Heart right ventricle (tissue), 16 donors: Measurements from ENCODE around the gene POLK. TPM values are rescaled to one million over a fixed set of nuclear protein-coding genes. Genes with fewer than 3 reads are reported as not detected.
A peak's percentile ranks its signal among the peaks of the same experiment; 100 is the strongest.

Experiments used
- ATAC-seq, 8 donors: fragments of 200-7000 bp; cut with Tn5 transposase; one replicate each; pipeline ENCODE4 v1.9.1; 2020; ENCODE audit warnings: mild to moderate bottlenecking in 8 of 8, moderate library complexity in 8 of 8, moderate number of reproducible peaks in 1 of 8
- DNase-seq, 2 donors: peaks; one replicate each; pipeline ENCODE4 v3.0.0-alpha.2; 2020
- H3K27ac ChIP-seq, 10 donors: fragments of 200-600 bp; sonication (generic) in 2 of 10; one replicate each; pipeline versions ENCODE4 v1.5.0 to v1.8.0; 2020 to 2022; ENCODE audit warnings: mild to moderate bottlenecking in 3 of 10
- H3K27me3 ChIP-seq, 7 donors: fragments of 200-600 bp; one replicate each; pipeline ENCODE4 v1.8.0; 2021 to 2022; ENCODE audit warnings: mild to moderate bottlenecking in 2 of 7
- H3K36me3 ChIP-seq, 9 donors: fragments of 200-600 bp; sonication (generic) in 1 of 9; one replicate each; pipeline versions ENCODE4 v1.5.0 to v1.8.0; 2020 to 2022; ENCODE audit warnings: mild to moderate bottlenecking in 2 of 9
- H3K4me1 ChIP-seq, 9 donors: fragments of 200-600 bp; sonication (generic) in 1 of 9; one replicate each; pipeline versions ENCODE4 v1.5.0 to v1.8.0; 2020 to 2022; ENCODE audit warnings: mild to moderate bottlenecking in 4 of 9
- H3K4me3 ChIP-seq, 10 donors: fragments of 200-600 bp; sonication (generic) in 2 of 10; one replicate each; pipeline versions ENCODE4 v1.5.0 to v1.8.0; 2020 to 2022; ENCODE audit warnings: mild to moderate bottlenecking in 7 of 10, moderate library complexity in 2 of 10
- H3K9me3 ChIP-seq, 11 donors: fragments of 200-600 bp in 10 of 11; sonication (generic) in 2 of 11; one replicate each; pipeline versions ENCODE4 v1.5.0 to v1.8.0; 2013 to 2022; ENCODE audit warnings: mild to moderate bottlenecking in 2 of 11, control low read depth in 1 of 11, moderate library complexity in 1 of 11
- WGBS, 2 donors: extraction: QIAGEN DNeasy Blood & Tissue Kit; methylation state at CpG; one replicate each; pipeline ENCODE4 v1.1.7; 2013; ENCODE audit warnings: inconsistent platforms in 1 of 2; 5-methylcytosine and 5-hydroxymethylcytosine counted together
- intact Hi-C, 10 donors: fragments of 100-400 bp; cut with DNase I; formaldehyde crosslinking; loops; one replicate each; pipeline versions ENCODE4 v1.11.1 to v1.14.2; 2022
- long read RNA-seq, 3 donors: library from polyadenylated mRNA; unstranded; transcript quantifications; one replicate each; pipeline ENCODE4 v2.0.0, GENCODE V29; 2020 to 2021
- polyA plus RNA-seq, 2 donors: library from polyadenylated mRNA; stranded (reverse); fragments of 200-250 nt; gene quantifications; one replicate each; pipeline ENCODE4 v1.2.3, GENCODE V29; 2013
- total RNA-seq, 10 donors: library from RNA; stranded (reverse); fragmentation: NEBNext Ultra II Directional in 3 of 10; extraction: Animal tissue kit (Norgen Biotek cat#: 25700) in 3 of 10; gene quantifications; one replicate each; pipeline versions ENCODE4 v1.2.1 to v1.2.4, GENCODE V29; 2021 to 2023
- TF ChIP-seq, protein P1 (sequence below), 9 donors: fragments of 200-600 bp; sonication (generic) in 2 of 9; IDR thresholded peaks; one replicate each; pipeline versions ENCODE4 v1.5.0 to v1.8.0; 2021 to 2022; ENCODE audit warnings: antibody characterized with exemption in 9 of 9, mild to moderate bottlenecking in 5 of 9, moderate library complexity in 1 of 9
- donor health status: Arrhythmogenic right ventricular cardiomyopathy.
- donor health status: ischemic (EF 13 %, LVEDD 7.1; RV severe dilation, severe dysfunction).
- donor health status: healthy with polysubstance abuse.
- donor health status: DM: no; HTN: yes; CAD: no.
- donor health status: DM: no; HTN: no; CAD: no.
- donor health status: ischemic (EF 25% LVEDD 6.9; RV normal size, moderate dysfunction).
- donor health status: ischemic (EF 25% LVEDD 5.7; RV mildly dilated, moderate dysfunction).
- donor health status: healthy.
- donor health status: DM: yes; HTN: yes; CAD: no.
- donor health status: Ischemic cardiomyopathy.
- donor health status: ischemic (EF 35%, LVEDD 5.7; RV mildly dilated, moderate dysfunction).
- donor health status: nonischemic (EF 11% LVEDD 7.7; RV severe dilation, severe dysfunction).
- donor health status: DM: yes; HTN: yes; CAD: no.
- donor health status: PGD.
- donor health status: ischemic (EF 29% LVEDD 5.4; RV normal size, mild dysfunction).
- donor health status: nonischemic (EF 23%, LVEDD 6.1; RV moderate dilation, normal function).

The POLK gene
- total RNA-seq (10 to 100 TPM; 18.4 to 27.2 (median 23.8) TPM), polyA plus RNA-seq (1 to 10 TPM; 4.0 to 6.6 TPM)
- long read RNA-seq, donor 1, full-length matches to known transcripts, result 5 of 18 reads
- long read RNA-seq, donor 1, partial matches to known transcripts, result 4 of 18 reads
- long read RNA-seq, donor 1, other reads (novel, unspliced or antisense), result 9 of 18 reads
- long read RNA-seq, donor 2, full-length matches to known transcripts, result 5 of 12 reads
- long read RNA-seq, donor 2, partial matches to known transcripts, result 5 of 12 reads
- long read RNA-seq, donor 2, other reads (novel, unspliced or antisense), result 2 of 12 reads
- long read RNA-seq, donor 3, full-length matches to known transcripts, result 6 of 29 reads
- long read RNA-seq, donor 3, partial matches to known transcripts, result 17 of 29 reads
- long read RNA-seq, donor 3, other reads (novel, unspliced or antisense), result 6 of 29 reads

DNA sequence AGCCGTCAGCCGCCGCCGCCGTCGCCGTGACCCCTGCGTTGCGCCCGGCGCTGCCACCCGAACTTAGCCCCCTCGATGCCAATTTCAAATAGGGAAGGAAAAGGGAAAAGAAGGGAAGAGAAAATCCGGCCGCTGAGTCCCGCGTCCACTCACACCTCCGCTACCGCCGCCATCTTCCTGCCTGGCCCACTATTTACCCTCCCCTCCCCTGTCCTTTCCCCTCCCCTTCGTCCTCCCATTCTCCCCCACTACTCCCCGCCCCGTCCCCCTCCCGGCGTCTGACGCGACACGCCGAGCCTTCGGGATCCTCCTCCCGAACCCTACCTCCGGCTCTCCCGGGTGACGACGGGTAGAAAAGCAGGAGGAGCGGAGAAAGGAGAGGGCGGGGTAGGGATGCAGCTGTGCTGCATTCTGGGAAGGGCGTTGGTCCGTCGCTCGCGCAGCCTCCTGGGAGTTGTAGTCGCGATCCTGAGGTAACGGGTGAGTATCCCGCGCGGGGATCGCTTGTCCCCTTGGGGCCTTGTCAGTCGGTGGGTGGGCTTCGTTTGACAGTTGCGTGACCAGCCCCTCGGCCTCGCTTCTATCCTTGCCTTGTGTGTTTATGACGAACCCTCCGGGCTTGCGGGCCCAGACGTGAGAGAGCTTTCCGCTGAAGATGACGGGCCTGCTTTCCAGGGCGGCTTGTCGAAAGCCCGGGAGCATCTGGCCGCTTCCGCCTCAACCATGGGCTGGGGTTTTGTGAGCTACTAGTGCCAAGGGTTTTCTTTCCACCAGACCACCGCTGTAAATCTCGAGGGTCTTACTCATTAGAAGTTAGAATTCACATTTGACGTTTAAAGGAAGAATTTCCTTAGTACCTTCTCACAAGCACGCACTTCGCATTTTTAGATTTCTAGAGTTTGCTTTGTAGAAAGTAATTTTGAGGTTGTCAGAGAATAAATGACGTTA, at the start of gene POLK, which contains the start of gene CERT1:
POLK (plus strand) TSS at position 457 of the 948 bp plus-strand sequence.
CERT1 (minus strand) TSS at position 195 of the 948 bp plus-strand sequence. CDS start 422 bp downstream, outside the sequence.
- Histone ChIP-seq H3K4me1 (peaks cover 0 to 61% (median 52%) of the 10 kb centered on the region in 9 donors), H3K27me3 (no peaks in the 10 kb centered on the region), H3K4me3 (peak within 1 kb of the TSS; percentile 68 to 93 (median 86)), H3K9me3 (peaks cover 0 to 7% (median 0%) of the 10 kb centered on the region in 11 donors), H3K36me3 (no peaks in the 10 kb centered on the region), H3K27ac (peak within 1 kb of the TSS; percentile 84 to 96 (median 94))
- 1 to 2% methylated on average over 59 to 71 of the region's 71 CpGs for WGBS, 2 donors
- intact Hi-C loops, result loop anchor here in 5 of 10 donors (5.0 to 10.0 kb wide), 7 partner anchors 41 to 177 kb away; partner anchors contain the start of gene HMGCR (in 2 of the 5)
- peak; percentile 97 to 99 for DNase-seq
- ATAC-seq, result peak; percentile 97 to 99 (median 98)
- TF ChIP-seq, protein P1, sequence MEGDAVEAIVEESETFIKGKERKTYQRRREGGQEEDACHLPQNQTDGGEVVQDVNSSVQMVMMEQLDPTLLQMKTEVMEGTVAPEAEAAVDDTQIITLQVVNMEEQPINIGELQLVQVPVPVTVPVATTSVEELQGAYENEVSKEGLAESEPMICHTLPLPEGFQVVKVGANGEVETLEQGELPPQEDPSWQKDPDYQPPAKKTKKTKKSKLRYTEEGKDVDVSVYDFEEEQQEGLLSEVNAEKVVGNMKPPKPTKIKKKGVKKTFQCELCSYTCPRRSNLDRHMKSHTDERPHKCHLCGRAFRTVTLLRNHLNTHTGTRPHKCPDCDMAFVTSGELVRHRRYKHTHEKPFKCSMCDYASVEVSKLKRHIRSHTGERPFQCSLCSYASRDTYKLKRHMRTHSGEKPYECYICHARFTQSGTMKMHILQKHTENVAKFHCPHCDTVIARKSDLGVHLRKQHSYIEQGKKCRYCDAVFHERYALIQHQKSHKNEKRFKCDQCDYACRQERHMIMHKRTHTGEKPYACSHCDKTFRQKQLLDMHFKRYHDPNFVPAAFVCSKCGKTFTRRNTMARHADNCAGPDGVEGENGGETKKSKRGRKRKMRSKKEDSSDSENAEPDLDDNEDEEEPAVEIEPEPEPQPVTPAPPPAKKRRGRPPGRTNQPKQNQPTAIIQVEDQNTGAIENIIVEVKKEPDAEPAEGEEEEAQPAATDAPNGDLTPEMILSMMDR (IDR thresholded peaks at IDR 0.05), result no peak

DNA sequence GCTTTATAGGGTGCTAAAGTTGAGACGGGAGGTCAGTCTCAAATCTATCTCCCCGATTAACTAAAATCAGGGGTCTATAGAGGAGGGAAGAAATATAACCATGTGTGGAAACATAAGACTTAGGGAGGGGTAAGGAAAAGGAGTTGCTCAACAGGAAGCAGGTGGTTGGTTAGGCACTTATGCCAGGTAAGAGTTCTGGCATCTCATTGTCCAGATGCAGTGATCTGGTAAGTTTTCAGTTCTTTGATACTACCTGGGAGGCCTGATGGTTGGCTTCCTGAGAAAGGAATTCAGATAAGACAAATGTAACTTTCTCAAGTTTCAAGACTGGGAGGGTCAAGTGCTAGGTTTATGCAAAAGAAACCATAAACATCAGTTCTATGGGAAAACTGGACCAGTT, 48.0 kb upstream of the POLK start:
- DNase-seq, result no peak
- H3K36me3 ChIP-seq, result peaks cover 0 to 3% (median 0%) of the 10 kb centered on the region in 9 donors
- no peaks in the 10 kb centered on the region for H3K27me3 ChIP-seq
- intact Hi-C loops, result no loop called here
- TF ChIP-seq, protein P1 (IDR thresholded peaks at IDR 0.05), result no peak
- H3K4me1 ChIP-seq, result peaks cover 0 to 50% (median 24%) of the 10 kb centered on the region in 9 donors
- no peak overlapping the region for H3K27ac ChIP-seq
- H3K4me3 ChIP-seq, result no peak overlapping the region
- no peak for ATAC-seq
- whole genome bisulfite sequencing, 2 donors, result 93% methylated on average over 2 of the region's 2 CpGs
- H3K9me3 ChIP-seq, result peaks cover 0 to 20% (median 9%) of the 10 kb centered on the region in 11 donors

DNA sequence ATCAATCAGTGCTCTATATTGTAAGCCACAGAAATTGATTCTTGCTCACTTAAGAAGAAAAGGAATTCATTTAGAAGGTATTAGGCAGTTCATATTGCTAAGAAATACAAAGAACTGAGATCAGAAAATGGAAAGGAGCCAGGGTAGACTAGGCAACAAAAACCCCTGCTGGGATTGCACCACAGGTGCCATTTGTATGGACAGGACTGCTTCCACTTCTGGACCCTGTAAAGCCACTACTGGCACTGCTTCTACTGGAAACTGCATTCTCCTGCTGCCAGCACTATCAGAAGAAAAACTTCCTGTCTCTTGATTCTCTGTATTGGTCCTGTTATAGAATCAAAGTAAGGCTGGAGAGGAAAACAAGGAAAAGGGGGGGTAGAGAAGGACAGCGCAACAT, 46.2 kb upstream of the POLK start:
- intact Hi-C loops, result no loop called here
- DNase-seq, result peak in 1 of 2 donors; percentile 9
- H3K9me3 ChIP-seq, result peaks cover 0 to 37% (median 27%) of the 10 kb centered on the region in 11 donors
- H3K27me3 ChIP-seq, result no peaks in the 10 kb centered on the region
- H3K4me1 ChIP-seq, result peaks cover 0 to 40% (median 23%) of the 10 kb centered on the region in 9 donors
- peak overlapping the region in 1 of 10 donors; percentile 21 for H3K27ac ChIP-seq
- H3K36me3 ChIP-seq, result no peaks in the 10 kb centered on the region
- 46 to 50% methylated on average over 1 of the region's 1 CpG for WGBS, 2 donors
- no peak overlapping the region for H3K4me3 ChIP-seq
- ATAC-seq, result peak in 6 of 8 donors; percentile 67 to 80 (median 74)
- TF ChIP-seq, protein P1 (IDR thresholded peaks at IDR 0.05), result no peak
